Testis (tissue), 3 donors: Measurements from ENCODE around the gene GLI3. TPM values are rescaled to one million over a fixed set of nuclear protein-coding genes. Genes with fewer than 3 reads are reported as not detected.

Experiments
- DNase-seq: peaks from one replicate; pipeline ENCODE4 v3.0.0-alpha.2; 2019
- H3K27ac ChIP-seq, 2 donors: fragments of 200-600 bp; sonication (generic); one replicate each; pipeline ENCODE4 v1.5.1; 2019
- H3K27me3 ChIP-seq: fragments of 200-600 bp; sonication (generic); one replicate; pipeline ENCODE4 v1.5.1; 2019
- H3K36me3 ChIP-seq: fragments of 200-600 bp; sonication (generic); one replicate; pipeline ENCODE4 v1.5.1; 2017; ENCODE audit warnings: low read depth; ENCODE audit errors: missing control alignments
- H3K4me1 ChIP-seq: fragments of 200-600 bp; sonication (generic); one replicate; pipeline ENCODE4 v1.5.1; 2019
- H3K4me3 ChIP-seq, 2 donors: fragments of 200-600 bp; sonication (generic); one replicate each; pipeline ENCODE4 v1.5.1; 2017 to 2019
- H3K9me3 ChIP-seq: fragments of 200-600 bp; sonication (generic); one replicate; pipeline ENCODE4 v1.5.1; 2017
- CTCF ChIP-seq, 3 experiments: fragments of 450-650 bp in 2 of 3; fragments of 200-600 bp in 1 of 3; sonication (generic) in 1 of 3; IDR thresholded peaks; one replicate each; pipeline ENCODE4 v1.5.1; 2016 to 2019; ENCODE audit warnings: antibody characterized with exemption in 3 of 3, mild to moderate bottlenecking in 2 of 3, moderate library complexity in 1 of 3
- POLR2A ChIP-seq: fragments of 450-650 bp; IDR thresholded peaks from one replicate; pipeline ENCODE4 v1.6.1; 2017; ENCODE audit warnings: antibody characterized with exemption, mild to moderate bottlenecking, moderate library complexity
- WGBS, 2 donors: methylation state at CpG; one replicate each; pipeline ENCODE4 v1.1.5; 2018; 5-methylcytosine and 5-hydroxymethylcytosine counted together
- intact Hi-C: fragments of 100-400 bp; cut with DNase I; formaldehyde crosslinking; loops from one replicate; pipeline ENCODE4 v1.15.1; 2023; ENCODE audit warnings: low total_unique reads
- polyA plus RNA-seq: library from polyadenylated mRNA; stranded (reverse); fragments of 350-450 nt; fragmentation: Illumina TruSeq; extraction: RNeasy Lipid Tissue Mini Kit (QIAGEN cat#74804); gene quantifications from one replicate; pipeline ENCODE4 v1.2.3, GENCODE V29; 2014; ENCODE audit warnings: low read depth, low replicate concordance; ENCODE audit not compliant: insufficient read depth
- total RNA-seq, 2 donors: library from RNA; depleted of rRNA; stranded (reverse); fragments of >200 nt; gene quantifications; one replicate each; pipeline ENCODE4 v1.2.3, GENCODE V29; 2016

Gene GLI3
- total and polyA plus RNA-seq, 3 donors from 2014 or later: 3.8 to 7.3 (median 5.0) TPM

- Histone ChIP-seq H3K4me1 (no peaks in the 10 kb centered on the region), H3K36me3 (no peaks in the 10 kb centered on the region), H3K9me3 (no peaks in the 10 kb centered on the region), H3K27ac (no peak overlapping the region), H3K27me3 (no peaks in the 10 kb centered on the region), H3K4me3 (no peak overlapping the region)
- DNase-seq: no peak
- TF ChIP-seq POLR2A: no peak
- 87 to 91% methylated on average over 9 of the region's 9 CpGs for whole genome bisulfite sequencing, 2 donors
- intact Hi-C loops: no loop called here
These were observed 312.2 kb downstream of the GLI3 start for GRCh38 chr7:41924796-41925195.

GRCh38 chr7:41922373-41922772, 314.6 kb downstream of the GLI3 start:
- H3K4me3 ChIP-seq: no peak overlapping the region
- 86 to 89% methylated on average over 2 of the region's 2 CpGs for WGBS, 2 donors
- no peaks in the 10 kb centered on the region for H3K36me3 ChIP-seq
- H3K27me3 ChIP-seq: no peaks in the 10 kb centered on the region
- DNase-seq: no peak
- intact Hi-C loops: no loop called here
- no peak overlapping the region for H3K27ac ChIP-seq
- no peak for TF ChIP-seq POLR2A
- no peak for TF ChIP-seq CTCF (IDR thresholded peaks at IDR 0.05)
- H3K4me1 ChIP-seq: no peaks in the 10 kb centered on the region
- H3K9me3 ChIP-seq: no peaks in the 10 kb centered on the region

GRCh38 chr7:41921453-41921981, 315.5 kb downstream of the GLI3 start:
- TF ChIP-seq CTCF (IDR thresholded peaks at IDR 0.05): no peak
- no peak for TF ChIP-seq POLR2A
- H3K4me3 ChIP-seq: no peak overlapping the region
- intact Hi-C loops: no loop called here
- H3K9me3 ChIP-seq: no peaks in the 10 kb centered on the region
- no peaks in the 10 kb centered on the region for H3K27me3 ChIP-seq
- H3K27ac ChIP-seq: no peak overlapping the region
- 77 to 83% methylated on average over 3 of the region's 3 CpGs for WGBS, 2 donors
- H3K36me3 ChIP-seq: no peaks in the 10 kb centered on the region
- no peak for DNase-seq
- H3K4me1 ChIP-seq: no peaks in the 10 kb centered on the region

GRCh38 chr7:41918597-41918996, 318.4 kb downstream of the GLI3 start:
- H3K27ac ChIP-seq: no peak overlapping the region
- TF ChIP-seq POLR2A (no peak), CTCF (IDR thresholded peaks at IDR 0.05) (no peak)
- DNase-seq: no peak
- H3K36me3 ChIP-seq: no peaks in the 10 kb centered on the region
- no peaks in the 10 kb centered on the region for H3K9me3 ChIP-seq
- WGBS, 2 donors: 91 to 93% methylated on average over 5 of the region's 5 CpGs
- H3K4me1 ChIP-seq: peaks cover 7% of the 10 kb centered on the region
- intact Hi-C loops: no loop called here
- H3K4me3 ChIP-seq: no peak overlapping the region
- no peaks in the 10 kb centered on the region for H3K27me3 ChIP-seq

GRCh38 chr7:41916450-41916927, 320.5 kb downstream of the GLI3 start:
- WGBS, 2 donors: 72 to 76% methylated on average over 5 of the region's 5 CpGs
- TF ChIP-seq POLR2A (no peak), CTCF (IDR thresholded peaks at IDR 0.05) (no peak)
- intact Hi-C loops: no loop called here
- DNase-seq: no peak
- no peaks in the 10 kb centered on the region for H3K36me3 ChIP-seq
- H3K27ac ChIP-seq: no peak overlapping the region
- peaks cover 7% of the 10 kb centered on the region for H3K4me1 ChIP-seq
- H3K9me3 ChIP-seq: no peaks in the 10 kb centered on the region
- H3K4me3 ChIP-seq: no peak overlapping the region
- no peaks in the 10 kb centered on the region for H3K27me3 ChIP-seq
